Cardiac muscle cell (in vitro differentiated cells and primary cell): ENCODE data around the gene B4GALT5. TPM values are rescaled to one million over a fixed set of nuclear protein-coding genes. Genes with fewer than 3 reads are reported as not detected.
"Not testable (repeated sequence)": the region's sequence is repeated elsewhere in the genome, so short reads cannot be mapped to it uniquely, and the experiment has no call there.

ENCODE experiments used
- DNase-seq, 2 donors: peaks; one replicate each; pipeline versions ENCODE4 v3.0.0 to v3.0.0-alpha.2; 2010 to 2017; ENCODE audit warnings: low read depth in 1 of 2, low spot score in 1 of 2
- H3K27ac ChIP-seq: fragments of 200-600 bp; sonication (generic); 2 replicates; pipeline ENCODE4 v1.5.1; 2016
- H3K27me3 ChIP-seq: fragments of 200-600 bp; sonication (generic); 2 replicates; pipeline ENCODE4 v1.6.0; 2016; ENCODE audit warnings: control low read depth
- H3K36me3 ChIP-seq: fragments of 200-600 bp; sonication (generic); 2 replicates; pipeline ENCODE4 v1.5.1; 2016; ENCODE audit warnings: control low read depth
- H3K4me1 ChIP-seq: fragments of 200-600 bp; sonication (generic); 2 replicates; pipeline ENCODE4 v1.8.1; 2017; ENCODE audit warnings: low read depth, mild to moderate bottlenecking, mixed run types
- H3K4me3 ChIP-seq: fragments of 200-600 bp; sonication (generic); 2 replicates; pipeline ENCODE4 v1.5.1; 2016; ENCODE audit warnings: mild to moderate bottlenecking
- H3K9me3 ChIP-seq: fragments of 200-600 bp; sonication (generic); 2 replicates; pipeline ENCODE4 v1.5.1; 2017; ENCODE audit warnings: low read depth, mild to moderate bottlenecking, control low read depth
- CTCF ChIP-seq: IDR thresholded peaks from 2 replicates; pipeline ENCODE4 v1.5.1; 2012; ENCODE audit warnings: low read depth, mild to moderate bottlenecking, low read length
- polyA plus RNA-seq: library from polyadenylated mRNA; unstranded; fragments of >200 nt; fragmentation: Nextera tagmentation; extraction: Ambion mirVana; gene quantifications from 2 replicates; pipeline ENCODE4 v1.2.1, GENCODE V29; 2016
- total RNA-seq: library from RNA; depleted of rRNA; stranded (reverse); fragments of >200 nt; gene quantifications from 2 replicates; pipeline ENCODE4 v1.2.3, GENCODE V29; 2016

The B4GALT5 gene
- total and polyA plus RNA-seq, 2 experiments from 2014 or later, result 11.5 to 26.5 TPM

- Histone ChIP-seq H3K4me1 (peaks cover 14% of the 10 kb centered on the region), H3K27ac (no peak overlapping the region), H3K27me3 (no peaks in the 10 kb centered on the region), H3K36me3 (no peaks in the 10 kb centered on the region), H3K4me3 (no peak overlapping the region), H3K9me3 (no peaks in the 10 kb centered on the region)
- peak; percentile 4 for TF ChIP-seq CTCF
- DNase-seq, result peak in 1 of 2 donors; percentile 57
These were observed 39.0 kb downstream of the B4GALT5 start for GRCh38 chr20:49674383-49675352.

- no peak for DNase-seq
- Histone ChIP-seq H3K36me3 (no peaks in the 10 kb centered on the region), H3K4me3 (no peak overlapping the region), H3K27ac (no peak overlapping the region), H3K4me1 (peaks cover 13% of the 10 kb centered on the region), H3K27me3 (no peaks in the 10 kb centered on the region), H3K9me3 (no peaks in the 10 kb centered on the region)
- TF ChIP-seq CTCF, result no peak
These were observed 41.5 kb downstream of the B4GALT5 start for GRCh38 chr20:49672096-49672664.

GRCh38 chr20:49671433-49671832, 42.2 kb downstream of the B4GALT5 start:
- H3K27me3 ChIP-seq, result no peaks in the 10 kb centered on the region
- H3K4me3 ChIP-seq, result no peak overlapping the region
- no peak for TF ChIP-seq CTCF
- H3K9me3 ChIP-seq, result no peaks in the 10 kb centered on the region
- no peak for DNase-seq
- peaks cover 13% of the 10 kb centered on the region for H3K4me1 ChIP-seq
- H3K27ac ChIP-seq, result no peak overlapping the region
- H3K36me3 ChIP-seq, result no peaks in the 10 kb centered on the region

- Histone ChIP-seq H3K36me3 (no peaks in the 10 kb centered on the region), H3K27ac (no peak overlapping the region), H3K9me3 (no peaks in the 10 kb centered on the region), H3K27me3 (no peaks in the 10 kb centered on the region), H3K4me1 (peaks cover 17% of the 10 kb centered on the region), H3K4me3 (no peak overlapping the region)
- no peak for TF ChIP-seq CTCF
- no peak for DNase-seq
These were observed 44.0 kb downstream of the B4GALT5 start for GRCh38 chr20:49669601-49670189.

- not testable (repeated sequence) for H3K27ac ChIP-seq, DNase-seq, H3K4me3 ChIP-seq, H3K9me3 ChIP-seq, H3K36me3 ChIP-seq, H3K27me3 ChIP-seq
- peaks cover 17% of the 10 kb centered on the region for H3K4me1 ChIP-seq
These were observed 44.8 kb downstream of the B4GALT5 start for GRCh38 chr20:49668878-49669195.
